Measurements from ENCODE around the gene AKR1A1. TPM values are rescaled to one million over a fixed set of nuclear protein-coding genes. Genes with fewer than 3 reads are reported as not detected.

AKR1A1 gene
- total and polyA plus RNA-seq, 2 of the 8 experiments (the other 6 are each of a cell fraction or from before 2014, with no cell fraction given): 344 to 435 TPM

DNA sequence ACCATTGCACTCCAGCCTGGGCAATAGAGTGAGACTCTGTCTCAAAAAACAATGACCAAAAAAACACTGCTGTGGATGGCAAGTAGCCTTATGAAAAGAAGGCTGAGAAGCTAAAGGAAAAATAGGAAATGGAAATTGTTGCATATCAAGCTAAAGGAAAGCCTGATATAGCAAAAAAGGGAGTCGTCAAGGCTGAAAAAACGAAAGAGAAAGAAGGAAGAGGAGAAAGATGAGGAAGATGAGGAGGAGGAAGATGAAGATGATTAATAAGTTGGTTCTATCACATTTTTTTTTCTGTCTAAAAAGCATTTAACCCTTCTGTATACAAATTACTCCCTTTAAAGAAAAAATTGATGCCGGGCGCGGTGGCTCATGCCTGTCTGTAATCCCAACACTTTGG lies 18.8 kb upstream of the AKR1A1 start (continued):
- TF ChIP-seq, protein P1, sequence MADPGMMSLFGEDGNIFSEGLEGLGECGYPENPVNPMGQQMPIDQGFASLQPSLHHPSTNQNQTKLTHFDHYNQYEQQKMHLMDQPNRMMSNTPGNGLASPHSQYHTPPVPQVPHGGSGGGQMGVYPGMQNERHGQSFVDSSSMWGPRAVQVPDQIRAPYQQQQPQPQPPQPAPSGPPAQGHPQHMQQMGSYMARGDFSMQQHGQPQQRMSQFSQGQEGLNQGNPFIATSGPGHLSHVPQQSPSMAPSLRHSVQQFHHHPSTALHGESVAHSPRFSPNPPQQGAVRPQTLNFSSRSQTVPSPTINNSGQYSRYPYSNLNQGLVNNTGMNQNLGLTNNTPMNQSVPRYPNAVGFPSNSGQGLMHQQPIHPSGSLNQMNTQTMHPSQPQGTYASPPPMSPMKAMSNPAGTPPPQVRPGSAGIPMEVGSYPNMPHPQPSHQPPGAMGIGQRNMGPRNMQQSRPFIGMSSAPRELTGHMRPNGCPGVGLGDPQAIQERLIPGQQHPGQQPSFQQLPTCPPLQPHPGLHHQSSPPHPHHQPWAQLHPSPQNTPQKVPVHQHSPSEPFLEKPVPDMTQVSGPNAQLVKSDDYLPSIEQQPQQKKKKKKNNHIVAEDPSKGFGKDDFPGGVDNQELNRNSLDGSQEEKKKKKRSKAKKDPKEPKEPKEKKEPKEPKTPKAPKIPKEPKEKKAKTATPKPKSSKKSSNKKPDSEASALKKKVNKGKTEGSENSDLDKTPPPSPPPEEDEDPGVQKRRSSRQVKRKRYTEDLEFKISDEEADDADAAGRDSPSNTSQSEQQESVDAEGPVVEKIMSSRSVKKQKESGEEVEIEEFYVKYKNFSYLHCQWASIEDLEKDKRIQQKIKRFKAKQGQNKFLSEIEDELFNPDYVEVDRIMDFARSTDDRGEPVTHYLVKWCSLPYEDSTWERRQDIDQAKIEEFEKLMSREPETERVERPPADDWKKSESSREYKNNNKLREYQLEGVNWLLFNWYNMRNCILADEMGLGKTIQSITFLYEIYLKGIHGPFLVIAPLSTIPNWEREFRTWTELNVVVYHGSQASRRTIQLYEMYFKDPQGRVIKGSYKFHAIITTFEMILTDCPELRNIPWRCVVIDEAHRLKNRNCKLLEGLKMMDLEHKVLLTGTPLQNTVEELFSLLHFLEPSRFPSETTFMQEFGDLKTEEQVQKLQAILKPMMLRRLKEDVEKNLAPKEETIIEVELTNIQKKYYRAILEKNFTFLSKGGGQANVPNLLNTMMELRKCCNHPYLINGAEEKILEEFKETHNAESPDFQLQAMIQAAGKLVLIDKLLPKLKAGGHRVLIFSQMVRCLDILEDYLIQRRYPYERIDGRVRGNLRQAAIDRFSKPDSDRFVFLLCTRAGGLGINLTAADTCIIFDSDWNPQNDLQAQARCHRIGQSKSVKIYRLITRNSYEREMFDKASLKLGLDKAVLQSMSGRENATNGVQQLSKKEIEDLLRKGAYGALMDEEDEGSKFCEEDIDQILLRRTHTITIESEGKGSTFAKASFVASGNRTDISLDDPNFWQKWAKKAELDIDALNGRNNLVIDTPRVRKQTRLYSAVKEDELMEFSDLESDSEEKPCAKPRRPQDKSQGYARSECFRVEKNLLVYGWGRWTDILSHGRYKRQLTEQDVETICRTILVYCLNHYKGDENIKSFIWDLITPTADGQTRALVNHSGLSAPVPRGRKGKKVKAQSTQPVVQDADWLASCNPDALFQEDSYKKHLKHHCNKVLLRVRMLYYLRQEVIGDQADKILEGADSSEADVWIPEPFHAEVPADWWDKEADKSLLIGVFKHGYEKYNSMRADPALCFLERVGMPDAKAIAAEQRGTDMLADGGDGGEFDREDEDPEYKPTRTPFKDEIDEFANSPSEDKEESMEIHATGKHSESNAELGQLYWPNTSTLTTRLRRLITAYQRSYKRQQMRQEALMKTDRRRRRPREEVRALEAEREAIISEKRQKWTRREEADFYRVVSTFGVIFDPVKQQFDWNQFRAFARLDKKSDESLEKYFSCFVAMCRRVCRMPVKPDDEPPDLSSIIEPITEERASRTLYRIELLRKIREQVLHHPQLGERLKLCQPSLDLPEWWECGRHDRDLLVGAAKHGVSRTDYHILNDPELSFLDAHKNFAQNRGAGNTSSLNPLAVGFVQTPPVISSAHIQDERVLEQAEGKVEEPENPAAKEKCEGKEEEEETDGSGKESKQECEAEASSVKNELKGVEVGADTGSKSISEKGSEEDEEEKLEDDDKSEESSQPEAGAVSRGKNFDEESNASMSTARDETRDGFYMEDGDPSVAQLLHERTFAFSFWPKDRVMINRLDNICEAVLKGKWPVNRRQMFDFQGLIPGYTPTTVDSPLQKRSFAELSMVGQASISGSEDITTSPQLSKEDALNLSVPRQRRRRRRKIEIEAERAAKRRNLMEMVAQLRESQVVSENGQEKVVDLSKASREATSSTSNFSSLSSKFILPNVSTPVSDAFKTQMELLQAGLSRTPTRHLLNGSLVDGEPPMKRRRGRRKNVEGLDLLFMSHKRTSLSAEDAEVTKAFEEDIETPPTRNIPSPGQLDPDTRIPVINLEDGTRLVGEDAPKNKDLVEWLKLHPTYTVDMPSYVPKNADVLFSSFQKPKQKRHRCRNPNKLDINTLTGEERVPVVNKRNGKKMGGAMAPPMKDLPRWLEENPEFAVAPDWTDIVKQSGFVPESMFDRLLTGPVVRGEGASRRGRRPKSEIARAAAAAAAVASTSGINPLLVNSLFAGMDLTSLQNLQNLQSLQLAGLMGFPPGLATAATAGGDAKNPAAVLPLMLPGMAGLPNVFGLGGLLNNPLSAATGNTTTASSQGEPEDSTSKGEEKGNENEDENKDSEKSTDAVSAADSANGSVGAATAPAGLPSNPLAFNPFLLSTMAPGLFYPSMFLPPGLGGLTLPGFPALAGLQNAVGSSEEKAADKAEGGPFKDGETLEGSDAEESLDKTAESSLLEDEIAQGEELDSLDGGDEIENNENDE (IDR thresholded peaks at IDR 0.05; ENCODE audit: insufficient replicate concordance, low read length): no peak
- TF ChIP-seq HDAC6 (IDR thresholded peaks at IDR 0.05; ENCODE audit: low read depth, low read length): no peak
- TF ChIP-seq SP2 (IDR thresholded peaks at IDR 0.05; ENCODE audit: low read length): no peak
- TF ChIP-seq SIN3A (conservative IDR thresholded peaks at IDR 0.05 in 1 of 2, IDR thresholded peaks at IDR 0.05 in 1 of 2; ENCODE audit: low read depth in 1 of 2, low read length in 2 of 2): no peak
- no peak for TF ChIP-seq FOSL1 (IDR thresholded peaks at IDR 0.05; ENCODE audit: insufficient read depth, low read depth, low read length)
- no peak for TF ChIP-seq MAFK (IDR thresholded peaks at IDR 0.05; ENCODE audit: low read depth, low read length)
- no peak for TF ChIP-seq SRF (IDR thresholded peaks at IDR 0.05; ENCODE audit: low read depth, low read length)
- TF ChIP-seq ATF2 (IDR thresholded peaks at IDR 0.05; ENCODE audit: low read length): no peak
- no peak for TF ChIP-seq JUND (IDR thresholded peaks at IDR 0.05; ENCODE audit: low read length)
